ENCODE data around the gene IL1R2.

Gene IL1R2

DNA sequence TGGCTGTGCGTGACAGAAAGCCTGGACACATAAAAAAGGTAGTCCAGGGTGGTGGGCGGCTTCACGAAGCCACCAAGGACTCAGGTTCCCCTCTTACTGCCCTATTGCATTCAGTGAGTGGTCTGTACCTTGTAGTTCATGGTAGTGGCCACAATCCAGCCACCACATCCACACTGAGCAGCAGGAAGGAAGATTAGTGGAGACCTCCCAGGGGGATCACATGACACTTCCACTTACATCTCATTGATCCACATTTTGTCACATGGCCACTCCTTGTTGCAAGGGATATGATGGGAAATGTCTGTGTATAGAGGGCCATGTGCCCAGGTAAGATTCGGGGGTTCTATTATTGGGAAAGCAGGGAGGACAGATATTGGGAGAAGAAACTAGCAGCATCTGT is 13.7 kb downstream of the IL1R2 start:
- Histone ChIP-seq H3K27ac (no peak overlapping the region), H3K4me3 (ENCODE audit: low read depth, low read length) (no peak overlapping the region), H3K36me3 (no peaks in the 10 kb centered on the region), H3K27me3 (ENCODE audit: insufficient read depth, low read depth, severe bottlenecking) (peaks cover 71% of the 10 kb centered on the region), H3K9me3 (ENCODE audit: severe bottlenecking) (no peaks in the 10 kb centered on the region)
- TF ChIP-seq, protein P1, sequence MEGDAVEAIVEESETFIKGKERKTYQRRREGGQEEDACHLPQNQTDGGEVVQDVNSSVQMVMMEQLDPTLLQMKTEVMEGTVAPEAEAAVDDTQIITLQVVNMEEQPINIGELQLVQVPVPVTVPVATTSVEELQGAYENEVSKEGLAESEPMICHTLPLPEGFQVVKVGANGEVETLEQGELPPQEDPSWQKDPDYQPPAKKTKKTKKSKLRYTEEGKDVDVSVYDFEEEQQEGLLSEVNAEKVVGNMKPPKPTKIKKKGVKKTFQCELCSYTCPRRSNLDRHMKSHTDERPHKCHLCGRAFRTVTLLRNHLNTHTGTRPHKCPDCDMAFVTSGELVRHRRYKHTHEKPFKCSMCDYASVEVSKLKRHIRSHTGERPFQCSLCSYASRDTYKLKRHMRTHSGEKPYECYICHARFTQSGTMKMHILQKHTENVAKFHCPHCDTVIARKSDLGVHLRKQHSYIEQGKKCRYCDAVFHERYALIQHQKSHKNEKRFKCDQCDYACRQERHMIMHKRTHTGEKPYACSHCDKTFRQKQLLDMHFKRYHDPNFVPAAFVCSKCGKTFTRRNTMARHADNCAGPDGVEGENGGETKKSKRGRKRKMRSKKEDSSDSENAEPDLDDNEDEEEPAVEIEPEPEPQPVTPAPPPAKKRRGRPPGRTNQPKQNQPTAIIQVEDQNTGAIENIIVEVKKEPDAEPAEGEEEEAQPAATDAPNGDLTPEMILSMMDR (IDR thresholded peaks at IDR 0.05; ENCODE audit: low read depth, low read length): no peak
- no peak for DNase-seq

DNA sequence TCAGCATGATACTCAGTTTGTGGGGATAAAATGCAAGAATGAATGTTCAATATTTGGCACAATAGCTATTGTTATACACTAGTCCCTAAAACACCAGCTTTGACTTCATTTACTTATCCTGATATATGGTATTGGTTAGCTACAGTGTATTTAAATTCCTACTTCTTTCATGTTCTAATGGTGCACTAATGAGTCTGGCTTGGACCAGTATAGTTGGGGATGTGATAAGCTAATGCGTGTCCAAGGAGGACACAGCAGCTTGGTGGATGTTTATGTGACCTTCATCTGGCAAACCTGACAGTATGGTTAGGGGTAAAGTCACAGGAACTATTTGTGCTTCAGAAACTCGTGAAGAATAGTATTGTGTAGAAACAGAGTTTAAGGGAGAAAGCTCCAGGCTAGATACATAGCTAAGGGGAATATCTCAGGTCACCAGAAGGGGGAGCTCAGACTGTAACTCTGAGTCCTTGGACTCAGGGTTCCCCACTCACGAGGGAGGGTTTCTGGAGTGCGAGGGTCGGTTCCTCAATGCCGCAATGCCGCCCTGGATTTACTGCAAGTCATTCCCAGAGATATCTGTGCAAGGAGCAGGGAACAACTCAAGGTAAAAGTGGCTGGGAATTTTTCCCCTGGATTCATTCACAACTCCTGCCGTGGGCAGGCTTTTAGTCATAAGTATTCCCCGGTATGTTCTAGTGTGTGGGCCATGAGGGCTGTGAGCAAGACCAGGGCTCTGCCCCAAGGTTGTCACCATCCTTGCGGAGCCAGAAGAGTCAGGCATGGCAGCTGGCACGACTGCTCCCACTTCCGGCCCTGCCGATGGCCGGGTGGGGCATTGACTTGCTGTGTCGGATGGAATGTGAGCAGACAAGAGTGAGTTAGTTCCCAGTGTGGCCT is 14.5 kb downstream of the IL1R2 start:
- Histone ChIP-seq H3K27ac (no peak overlapping the region), H3K27me3 (ENCODE audit: insufficient read depth, low read depth, severe bottlenecking) (peaks cover 73% of the 10 kb centered on the region), H3K36me3 (no peaks in the 10 kb centered on the region), H3K4me3 (ENCODE audit: low read depth, low read length) (no peak overlapping the region), H3K9me3 (ENCODE audit: severe bottlenecking) (no peaks in the 10 kb centered on the region)
- TF ChIP-seq, protein P1 (IDR thresholded peaks at IDR 0.05; ENCODE audit: low read depth, low read length): peak; percentile 67
- DNase-seq: peak; percentile 19

DNA sequence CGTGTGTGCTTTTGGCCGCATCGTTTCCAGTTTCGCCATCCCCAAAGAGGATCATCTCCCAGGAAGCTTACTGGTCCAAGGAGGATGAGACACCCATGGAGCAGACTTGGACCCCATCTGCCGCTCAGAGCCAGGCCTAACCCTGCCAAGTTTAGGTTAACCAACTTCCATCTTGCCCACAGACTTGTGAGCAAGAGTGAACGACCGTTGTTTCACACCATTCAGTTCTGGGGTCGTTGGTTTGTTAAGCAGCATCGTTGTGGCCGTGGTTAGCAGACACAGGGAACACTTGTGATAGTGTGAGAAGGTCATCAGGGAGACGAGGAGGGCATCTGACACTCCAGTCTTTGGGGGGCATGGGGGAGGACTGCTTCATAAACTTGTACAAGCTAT is 15.1 kb downstream of the IL1R2 start:
- TF ChIP-seq, protein P1 (IDR thresholded peaks at IDR 0.05; ENCODE audit: low read depth, low read length): no peak
- H3K9me3 ChIP-seq (ENCODE audit: severe bottlenecking): no peaks in the 10 kb centered on the region
- H3K36me3 ChIP-seq: no peaks in the 10 kb centered on the region
- peaks cover 73% of the 10 kb centered on the region for H3K27me3 ChIP-seq (ENCODE audit: insufficient read depth, low read depth, severe bottlenecking)
- H3K4me3 ChIP-seq (ENCODE audit: low read depth, low read length): no peak overlapping the region
- no peak for DNase-seq
- H3K27ac ChIP-seq: no peak overlapping the region

GRCh38 chr2:102008490-102008889 is 16.7 kb downstream of the IL1R2 start:
- Histone ChIP-seq H3K4me3 (ENCODE audit: low read depth, low read length) (no peak overlapping the region), H3K9me3 (ENCODE audit: severe bottlenecking) (no peaks in the 10 kb centered on the region), H3K36me3 (no peaks in the 10 kb centered on the region), H3K27me3 (ENCODE audit: insufficient read depth, low read depth, severe bottlenecking) (peaks cover 83% of the 10 kb centered on the region), H3K27ac (no peak overlapping the region)
- DNase-seq: no peak
- TF ChIP-seq, protein P1 (IDR thresholded peaks at IDR 0.05; ENCODE audit: low read depth, low read length): no peak

GRCh38 chr2:102009557-102009956 is 17.8 kb downstream of the IL1R2 start:
- H3K9me3 ChIP-seq (ENCODE audit: severe bottlenecking): no peaks in the 10 kb centered on the region
- no peak overlapping the region for H3K4me3 ChIP-seq (ENCODE audit: low read depth, low read length)
- peaks cover 83% of the 10 kb centered on the region for H3K27me3 ChIP-seq (ENCODE audit: insufficient read depth, low read depth, severe bottlenecking)

More at GRCh38 chr2:102009557-102009956, 17.8 kb downstream of the IL1R2 start:
- TF ChIP-seq, protein P1 (IDR thresholded peaks at IDR 0.05; ENCODE audit: low read depth, low read length): no peak
- H3K36me3 ChIP-seq: no peaks in the 10 kb centered on the region
- DNase-seq: no peak
- no peak overlapping the region for H3K27ac ChIP-seq

Measured in WERI-Rb-1 (cell line).